Lower lobe of right lung (tissue), 2 donors: Measurements from ENCODE around the gene KASH5. TPM values are rescaled to one million over a fixed set of nuclear protein-coding genes. Genes with fewer than 3 reads are reported as not detected.

Experiments
- ATAC-seq, 2 donors: fragments of 200-7000 bp; cut with Tn5 transposase; one replicate each; pipeline ENCODE4 v1.9.1; 2020 to 2022; ENCODE audit warnings: mild to moderate bottlenecking in 2 of 2, moderate library complexity in 2 of 2
- DNase-seq: peaks from one replicate; pipeline ENCODE4 v3.0.0-alpha.2; 2020
- H3K27ac ChIP-seq: fragments of 200-600 bp; one replicate; pipeline ENCODE4 v1.8.0; 2022
- H3K27me3 ChIP-seq: fragments of 200-600 bp; one replicate; pipeline ENCODE4 v1.8.0; 2022; ENCODE audit warnings: low read depth
- H3K36me3 ChIP-seq: fragments of 200-600 bp; one replicate; pipeline ENCODE4 v1.8.0; 2022; ENCODE audit warnings: mild to moderate bottlenecking
- H3K4me1 ChIP-seq: fragments of 200-600 bp; one replicate; pipeline ENCODE4 v1.8.0; 2022
- H3K4me3 ChIP-seq: fragments of 200-600 bp; one replicate; pipeline ENCODE4 v1.8.0; 2022; ENCODE audit warnings: mild to moderate bottlenecking
- H3K9me3 ChIP-seq: fragments of 200-600 bp; one replicate; pipeline ENCODE4 v1.8.0; 2022
- CTCF ChIP-seq: fragments of 200-600 bp; IDR thresholded peaks from one replicate; pipeline ENCODE4 v1.8.0; 2022; ENCODE audit warnings: antibody characterized with exemption, mild to moderate bottlenecking
- intact Hi-C: fragments of 100-400 bp; cut with DNase I; formaldehyde crosslinking; loops from one replicate; pipeline ENCODE4 v1.11.0; 2022
- total RNA-seq: library from RNA; stranded (reverse); fragmentation: NEBNext Ultra II Directional; extraction: Animal tissue kit (Norgen Biotek cat#: 25700); gene quantifications from one replicate; pipeline ENCODE4 v1.2.1, GENCODE V29; 2021
- donor health status: DM: no; HTN: yes; CAD: no; lungs with severe emphysema.

The KASH5 gene
- total RNA-seq, 1 donor from 2014 or later = 3.1 TPM

DNA sequence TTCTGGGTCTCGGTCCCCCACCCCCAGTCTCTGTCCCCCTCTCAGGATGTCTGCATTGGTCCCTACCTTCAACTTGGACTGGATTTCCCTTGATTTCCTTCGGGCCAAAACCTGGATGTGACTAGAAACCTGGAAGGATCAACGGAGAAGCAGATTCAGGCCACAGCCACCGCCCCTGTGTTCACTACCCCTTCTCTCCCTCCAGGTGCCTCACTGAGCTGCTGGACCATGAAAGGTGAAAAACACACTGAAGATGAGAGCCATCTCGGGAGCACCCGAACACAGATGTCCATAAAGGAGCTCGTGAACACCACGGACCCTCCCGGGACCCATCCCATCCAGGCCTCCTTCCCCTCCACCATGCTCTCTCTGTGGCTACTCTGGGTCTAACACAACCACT lies 30.9 kb upstream of the KASH5 start:
- intact Hi-C loops = no loop called here
- TF ChIP-seq CTCF = no peak
- Histone ChIP-seq H3K27ac (no peak overlapping the region), H3K9me3 (no peaks in the 10 kb centered on the region), H3K36me3 (peaks cover 59% of the 10 kb centered on the region), H3K4me3 (no peak overlapping the region), H3K27me3 (no peaks in the 10 kb centered on the region), H3K4me1 (peaks cover 16% of the 10 kb centered on the region)
- ATAC-seq = no peak
- DNase-seq = no peak

- no peaks in the 10 kb centered on the region for H3K27me3 ChIP-seq
- intact Hi-C loops = no loop called here
- ATAC-seq (no peak), DNase-seq (no peak)
- no peak for TF ChIP-seq CTCF
- peaks cover 32% of the 10 kb centered on the region for H3K4me1 ChIP-seq
- H3K36me3 ChIP-seq = peaks cover 32% of the 10 kb centered on the region
- H3K27ac ChIP-seq = no peak overlapping the region
- H3K4me3 ChIP-seq = no peak overlapping the region
- H3K9me3 ChIP-seq = no peaks in the 10 kb centered on the region
These were observed 27.9 kb upstream of the KASH5 start for GRCh38 chr19:49359851-49360820.

DNA sequence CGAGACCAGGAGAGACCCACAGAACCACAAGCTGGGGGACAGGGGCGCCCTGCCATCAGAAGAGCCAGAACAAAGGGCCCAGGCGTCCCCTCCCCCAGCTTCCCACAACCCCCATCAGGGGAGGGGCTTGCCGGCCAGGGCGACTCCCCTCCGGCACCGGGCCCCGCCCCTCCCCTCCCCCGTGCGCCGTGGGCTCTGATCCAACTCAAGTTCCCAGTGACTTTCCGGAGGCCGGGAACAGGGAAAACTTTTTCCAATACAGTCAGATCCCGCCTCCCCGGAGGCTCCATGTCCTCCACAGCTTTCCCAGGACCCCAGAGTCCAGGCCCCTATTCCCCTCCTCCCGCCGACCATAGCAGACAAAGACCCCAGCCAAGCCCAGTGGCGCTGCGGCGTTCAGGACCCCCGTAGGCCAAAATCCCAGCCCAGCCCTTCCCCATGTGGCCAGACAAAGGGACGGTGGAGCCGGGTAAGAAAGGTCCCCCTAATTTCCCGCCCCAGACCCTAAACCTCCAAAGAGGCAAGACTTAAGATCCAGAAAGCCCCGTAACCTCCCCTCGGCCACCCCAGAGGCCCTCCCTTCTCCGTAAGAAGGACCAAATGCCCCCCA lies 26.5 kb upstream of the KASH5 start:
- H3K36me3 ChIP-seq = peaks cover 24% of the 10 kb centered on the region
- no peaks in the 10 kb centered on the region for H3K27me3 ChIP-seq
- TF ChIP-seq CTCF = no peak
- peak overlapping the region; percentile 90 for H3K27ac ChIP-seq
- DNase-seq (peak; percentile 73), ATAC-seq (peak; percentile 53 to 56)
- peak overlapping the region; percentile 81 for H3K4me3 ChIP-seq
- no peaks in the 10 kb centered on the region for H3K9me3 ChIP-seq
- peaks cover 20% of the 10 kb centered on the region for H3K4me1 ChIP-seq
- intact Hi-C loops = no loop called here

GRCh38 chr19:49362048-49362928 lies 25.8 kb upstream of the KASH5 start, which contains the start of gene TEAD2:
TEAD2 (minus strand) TSS chr19:49362416; CDS start chr19:49360075, 2,341 bp downstream.
- intact Hi-C loops = no loop called here
- ATAC-seq (peak; percentile 46 to 66), DNase-seq (peak; percentile 72)
- Histone ChIP-seq H3K4me3 (peak within 1 kb of the TSS; percentile 81), H3K4me1 (peaks cover 18% of the 10 kb centered on the region), H3K27me3 (no peaks in the 10 kb centered on the region), H3K36me3 (peaks cover 24% of the 10 kb centered on the region), H3K9me3 (no peaks in the 10 kb centered on the region), H3K27ac (peak within 1 kb of the TSS; percentile 90)
- no peak for TF ChIP-seq CTCF

- peak in 1 of 2 donors; percentile 6 for ATAC-seq
- peak overlapping the region; percentile 90 for H3K27ac ChIP-seq
- DNase-seq = no peak
- TF ChIP-seq CTCF = no peak
- no peaks in the 10 kb centered on the region for H3K27me3 ChIP-seq
- intact Hi-C loops = no loop called here
- peaks cover 18% of the 10 kb centered on the region for H3K36me3 ChIP-seq
- no peaks in the 10 kb centered on the region for H3K9me3 ChIP-seq
- H3K4me1 ChIP-seq = peaks cover 18% of the 10 kb centered on the region
- peak overlapping the region; percentile 81 for H3K4me3 ChIP-seq
These were observed 25.2 kb upstream of the KASH5 start for GRCh38 chr19:49362929-49363267.
